ENCODE results near the gene HBD.

The HBD gene

DNA sequence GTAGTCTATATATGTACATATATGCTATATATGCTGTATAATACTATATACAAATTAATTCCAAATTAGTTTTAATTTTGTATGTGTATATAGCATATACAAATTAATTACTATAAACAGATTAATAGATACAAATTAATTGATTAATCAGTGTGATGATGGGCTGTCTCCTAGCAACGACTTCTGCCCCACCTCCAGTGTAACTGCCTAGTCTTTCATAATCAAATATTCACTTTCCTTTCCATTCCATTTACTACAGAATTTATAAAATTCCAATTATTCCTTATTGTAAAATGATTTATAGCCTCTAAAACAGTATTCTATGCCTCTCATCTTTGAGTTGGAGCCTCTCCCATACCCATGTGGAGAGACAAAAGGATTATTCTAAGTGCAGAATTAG is 976 bp downstream of the HBD start:
- no peak for DNase-seq (ENCODE audit: low spot score)

DNA sequence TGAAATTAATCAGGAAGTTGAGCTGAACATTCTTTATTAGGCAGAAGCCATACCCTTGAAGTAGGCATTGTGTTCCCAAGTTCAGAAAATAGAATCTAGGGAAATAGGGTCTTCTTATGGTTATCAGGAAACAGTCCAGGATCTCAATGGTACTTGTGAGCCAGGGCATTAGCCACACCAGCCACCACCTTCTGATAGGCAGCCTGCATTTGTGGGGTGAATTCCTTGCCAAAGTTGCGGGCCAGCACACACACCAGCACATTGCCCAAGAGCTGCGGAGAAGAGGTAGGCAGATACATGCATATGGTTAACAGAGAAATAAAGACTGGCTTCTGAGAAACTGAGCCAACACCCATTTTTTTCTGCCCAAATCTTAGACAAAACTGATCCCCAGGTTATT is 1.5 kb downstream of the HBD start:
- DNase-seq (ENCODE audit: low spot score): no peak

DNA sequence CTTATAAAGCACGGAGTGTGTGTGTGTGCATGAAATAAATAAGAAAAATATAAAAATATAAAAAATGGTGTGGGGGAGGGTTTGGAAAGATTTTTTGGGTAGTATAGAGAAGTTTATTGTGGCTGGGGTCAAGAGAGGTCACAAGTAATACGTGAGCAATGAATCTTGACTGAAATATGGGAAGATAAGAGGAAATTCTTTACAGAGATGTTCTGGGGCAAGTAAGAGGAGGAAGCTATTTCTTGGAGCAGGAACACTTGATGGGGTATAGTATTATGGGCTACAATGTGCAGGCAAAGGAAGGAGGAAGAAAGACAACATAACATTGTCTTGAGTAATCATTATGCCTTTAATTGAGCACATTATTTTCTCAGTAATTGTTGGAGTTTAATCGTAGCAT is 2.1 kb downstream of the HBD start:
- DNase-seq (ENCODE audit: low spot score): no peak

DNA sequence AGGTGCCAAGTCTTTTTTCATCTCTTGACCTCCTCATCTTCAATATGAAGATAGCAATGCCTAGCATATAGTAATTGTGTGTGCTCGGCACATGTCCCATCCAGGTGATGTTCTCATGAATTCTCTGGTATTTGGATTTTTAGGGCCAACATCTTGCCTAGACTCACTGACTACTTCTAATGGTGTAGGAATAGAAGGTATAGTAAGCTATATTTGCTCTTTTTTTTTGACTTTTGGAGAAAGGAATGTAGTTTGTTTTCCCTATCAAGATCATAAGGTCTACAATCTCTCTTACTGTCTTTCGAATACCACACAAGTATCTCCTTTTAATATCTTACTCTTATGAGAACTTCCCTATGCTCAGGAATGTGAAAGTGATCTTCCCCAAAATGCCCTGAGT is 3.2 kb downstream of the HBD start:
- no peak for DNase-seq (ENCODE audit: low spot score)

DNA sequence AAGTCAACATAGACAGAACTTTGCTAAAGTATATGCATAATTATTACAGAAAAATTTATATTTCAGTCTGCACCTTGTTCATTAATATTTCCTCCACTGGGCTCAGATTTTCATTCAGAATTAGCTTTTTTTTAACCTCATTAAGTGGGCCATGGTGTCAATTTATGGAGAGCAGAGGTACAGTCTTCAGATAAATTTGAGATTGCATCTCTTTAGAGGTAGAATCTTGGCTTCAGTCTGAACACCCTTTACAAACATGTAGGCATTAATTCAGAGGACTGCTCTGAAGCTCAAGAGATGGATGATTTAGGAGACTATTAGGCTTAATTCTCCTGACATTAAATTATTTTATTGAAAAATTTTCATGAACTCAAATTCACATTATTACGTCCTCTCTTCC is 4.0 kb downstream of the HBD start:
- no peak for DNase-seq (ENCODE audit: low spot score)

DNA sequence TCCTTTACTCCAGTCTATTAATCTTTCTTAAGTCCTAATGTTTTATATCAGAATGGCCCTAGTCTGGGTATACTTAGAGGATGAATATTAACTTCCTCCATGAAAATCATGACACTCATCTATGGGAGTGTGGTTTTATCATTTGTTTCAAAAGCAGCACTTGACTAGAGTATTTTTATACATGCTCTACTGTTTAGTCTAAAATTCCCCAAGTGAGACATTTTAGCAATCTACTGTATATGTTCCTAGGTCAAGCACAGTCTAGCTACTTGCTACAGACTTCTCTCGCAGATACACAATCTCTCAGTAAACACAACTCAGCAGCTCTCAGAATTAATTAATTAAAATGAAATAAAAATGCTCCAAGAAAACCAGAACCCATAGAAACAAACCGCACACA is 4.5 kb downstream of the HBD start:
- DNase-seq (ENCODE audit: low spot score): no peak

DNA sequence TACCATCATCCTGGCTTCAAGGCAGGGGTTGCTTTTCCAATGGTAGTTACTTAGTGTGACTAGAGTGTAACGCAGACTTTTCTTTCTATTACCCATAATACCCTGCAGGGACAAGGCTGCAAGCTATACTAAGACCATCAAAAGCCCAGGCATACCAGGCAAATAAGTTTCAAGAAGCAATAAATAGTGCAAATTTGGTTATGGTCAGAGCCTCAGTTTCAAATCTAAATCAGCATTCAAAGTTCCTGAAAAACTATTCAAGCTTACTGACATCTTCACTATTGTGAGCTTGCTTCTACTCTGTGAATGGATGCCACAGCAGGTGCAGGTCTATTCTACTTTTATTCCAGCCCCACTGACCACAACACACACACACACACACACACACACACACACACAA is 4.9 kb downstream of the HBD start:
- DNase-seq (ENCODE audit: low spot score): no peak

DNA sequence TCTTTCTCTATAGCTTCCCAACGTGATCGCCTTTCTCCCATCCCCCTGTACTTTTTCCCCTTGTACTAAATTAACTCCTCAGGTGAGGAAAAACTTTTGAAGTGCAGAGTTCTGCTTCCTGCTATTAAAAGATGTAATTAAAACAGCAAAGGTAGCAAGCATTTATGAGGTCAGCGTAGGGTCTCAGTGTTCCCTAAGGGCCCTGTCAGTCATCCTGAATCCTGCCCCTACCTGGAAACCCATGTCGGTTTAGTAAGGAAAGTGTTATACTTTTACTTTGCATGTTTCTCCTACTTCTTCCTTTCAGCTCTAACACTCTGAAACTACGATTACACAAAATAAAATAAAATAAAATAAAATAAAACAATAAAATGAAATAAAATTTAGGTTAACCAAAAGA is 6.2 kb downstream of the HBD start:
- DNase-seq (ENCODE audit: low spot score): no peak

DNA sequence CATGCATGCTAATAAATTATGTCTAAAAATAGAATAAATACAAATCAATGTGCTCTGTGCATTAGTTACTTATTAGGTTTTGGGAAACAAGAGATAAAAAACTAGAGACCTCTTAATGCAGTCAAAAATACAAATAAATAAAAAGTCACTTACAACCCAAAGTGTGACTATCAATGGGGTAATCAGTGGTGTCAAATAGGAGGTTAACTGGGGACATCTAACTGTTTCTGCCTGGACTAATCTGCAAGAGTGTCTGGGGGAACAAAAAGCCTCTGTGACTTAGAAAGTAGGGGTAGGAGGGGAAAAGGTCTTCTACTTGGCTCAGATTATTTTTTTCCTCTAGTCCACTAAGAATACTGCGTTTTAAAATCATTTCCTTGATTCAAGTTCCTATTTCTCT is 6.6 kb downstream of the HBD start:
- DNase-seq (ENCODE audit: low spot score): no peak

DNA sequence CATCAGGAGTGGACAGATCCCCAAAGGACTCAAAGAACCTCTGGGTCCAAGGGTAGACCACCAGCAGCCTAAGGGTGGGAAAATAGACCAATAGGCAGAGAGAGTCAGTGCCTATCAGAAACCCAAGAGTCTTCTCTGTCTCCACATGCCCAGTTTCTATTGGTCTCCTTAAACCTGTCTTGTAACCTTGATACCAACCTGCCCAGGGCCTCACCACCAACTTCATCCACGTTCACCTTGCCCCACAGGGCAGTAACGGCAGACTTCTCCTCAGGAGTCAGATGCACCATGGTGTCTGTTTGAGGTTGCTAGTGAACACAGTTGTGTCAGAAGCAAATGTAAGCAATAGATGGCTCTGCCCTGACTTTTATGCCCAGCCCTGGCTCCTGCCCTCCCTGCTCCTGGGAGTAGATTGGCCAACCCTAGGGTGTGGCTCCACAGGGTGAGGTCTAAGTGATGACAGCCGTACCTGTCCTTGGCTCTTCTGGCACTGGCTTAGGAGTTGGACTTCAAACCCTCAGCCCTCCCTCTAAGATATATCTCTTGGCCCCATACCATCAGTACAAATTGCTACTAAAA is 7.5 kb downstream of the HBD start, which contains the start of gene HBB:
HBB (minus strand) TSS at position 340 of the 579 bp plus-strand sequence; CDS start at position 290, 50 bp downstream.
- DNase-seq (ENCODE audit: low spot score): no peak

DNA sequence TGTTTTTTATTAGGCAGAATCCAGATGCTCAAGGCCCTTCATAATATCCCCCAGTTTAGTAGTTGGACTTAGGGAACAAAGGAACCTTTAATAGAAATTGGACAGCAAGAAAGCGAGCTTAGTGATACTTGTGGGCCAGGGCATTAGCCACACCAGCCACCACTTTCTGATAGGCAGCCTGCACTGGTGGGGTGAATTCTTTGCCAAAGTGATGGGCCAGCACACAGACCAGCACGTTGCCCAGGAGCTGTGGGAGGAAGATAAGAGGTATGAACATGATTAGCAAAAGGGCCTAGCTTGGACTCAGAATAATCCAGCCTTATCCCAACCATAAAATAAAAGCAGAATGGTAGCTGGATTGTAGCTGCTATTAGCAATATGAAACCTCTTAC is 8.8 kb downstream of the HBD start:
- DNase-seq (ENCODE audit: low spot score): no peak

DNA sequence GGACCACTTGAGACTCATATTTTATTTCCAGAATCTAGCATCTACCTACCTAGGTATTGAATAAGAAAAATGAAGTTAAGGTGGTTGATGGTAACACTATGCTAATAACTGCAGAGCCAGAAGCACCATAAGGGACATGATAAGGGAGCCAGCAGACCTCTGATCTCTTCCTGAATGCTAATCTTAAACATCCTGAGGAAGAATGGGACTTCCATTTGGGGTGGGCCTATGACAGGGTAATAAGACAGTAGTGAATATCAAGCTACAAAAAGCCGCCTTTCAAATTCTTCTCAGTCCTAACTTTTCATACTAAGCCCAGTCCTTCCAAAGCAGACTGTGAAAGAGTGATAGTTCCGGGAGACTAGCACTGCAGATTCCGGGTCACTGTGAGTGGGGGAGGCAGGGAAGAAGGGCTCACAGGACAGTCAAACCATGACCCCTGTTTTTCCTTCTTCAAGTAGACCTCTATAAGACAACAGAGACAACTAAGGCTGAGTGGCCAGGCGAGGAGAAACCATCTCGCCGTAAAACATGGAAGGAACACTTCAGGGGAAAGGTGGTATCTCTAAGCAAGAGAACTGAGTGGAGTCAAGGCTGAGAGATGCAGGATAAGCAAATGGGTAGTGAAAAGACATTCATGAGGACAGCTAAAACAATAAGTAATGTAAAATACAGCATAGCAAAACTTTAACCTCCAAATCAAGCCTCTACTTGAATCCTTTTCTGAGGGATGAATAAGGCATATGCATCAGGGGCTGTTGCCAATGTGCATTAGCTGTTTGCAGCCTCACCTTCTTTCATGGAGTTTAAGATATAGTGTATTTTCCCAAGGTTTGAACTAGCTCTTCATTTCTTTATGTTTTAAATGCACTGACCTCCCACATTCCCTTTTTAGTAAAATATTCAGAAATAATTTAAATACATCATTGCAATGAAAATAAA is 9.5 kb downstream of the HBD start:
- DNase-seq (ENCODE audit: low spot score): no peak

DNA sequence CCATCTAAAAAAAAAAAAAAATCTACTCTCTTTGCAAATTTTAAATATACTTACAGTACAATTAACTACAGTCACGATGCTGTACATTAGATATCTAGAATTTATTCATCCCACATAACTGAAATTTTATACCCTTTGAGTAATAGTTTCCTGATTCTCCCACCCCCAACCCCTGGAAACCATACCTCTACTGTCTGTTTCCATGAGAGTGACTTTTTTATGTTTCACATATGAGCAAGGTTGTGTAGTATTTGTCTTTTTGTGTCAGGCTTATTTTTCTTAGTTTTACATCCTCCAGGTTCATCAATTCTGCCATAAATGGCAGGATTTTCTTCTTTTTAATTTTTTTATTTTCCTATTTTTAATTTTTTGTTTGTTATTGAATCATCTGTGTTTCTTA is 10.6 kb downstream of the HBD start:
- no peak for DNase-seq (ENCODE audit: low spot score)

DNA sequence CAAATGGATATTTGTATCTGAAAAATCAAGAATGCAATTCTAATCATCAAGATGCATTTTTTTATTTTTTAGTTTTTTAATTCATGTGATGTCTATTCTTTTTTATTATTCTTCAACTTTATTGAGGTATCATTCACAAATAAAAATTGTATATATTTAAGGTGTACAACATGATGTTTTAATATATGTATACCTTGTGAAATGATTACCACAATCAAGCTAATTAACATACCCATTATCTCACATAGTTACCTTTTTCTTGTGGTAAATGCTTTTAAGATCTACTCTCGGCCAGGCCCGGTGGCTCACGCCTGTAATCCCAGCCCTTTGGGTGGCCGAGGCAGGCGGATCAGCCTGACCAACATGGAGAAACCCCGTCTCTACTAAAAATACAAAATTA is 11.1 kb downstream of the HBD start:
- no peak for DNase-seq (ENCODE audit: low spot score)

DNA sequence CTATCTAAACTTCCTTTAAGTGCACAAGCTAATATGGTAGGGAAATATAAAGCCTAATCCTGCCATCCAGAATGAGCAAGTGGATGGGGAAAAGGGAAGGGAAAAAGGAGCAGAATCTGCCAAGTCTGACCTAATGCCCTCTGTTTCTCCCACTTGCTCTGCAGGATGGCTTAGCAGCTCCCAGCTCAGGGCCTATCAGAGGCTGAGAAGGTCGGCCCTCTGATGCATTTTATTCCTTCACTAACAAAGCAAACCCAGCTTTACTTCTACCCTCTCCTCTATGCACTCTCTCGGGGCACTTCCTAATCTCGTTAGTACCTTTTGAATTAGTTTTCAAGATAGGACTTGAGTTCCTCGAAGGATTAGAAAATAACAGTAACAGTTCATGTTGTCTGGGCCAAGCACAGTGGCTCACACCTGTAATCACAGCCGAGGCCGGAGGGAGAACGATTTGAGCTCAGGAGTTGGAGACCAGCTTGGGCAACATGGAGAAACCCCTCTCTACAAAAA is 23.9 kb downstream of the HBD start:
- DNase-seq (ENCODE audit: low spot score): no peak

DNA sequence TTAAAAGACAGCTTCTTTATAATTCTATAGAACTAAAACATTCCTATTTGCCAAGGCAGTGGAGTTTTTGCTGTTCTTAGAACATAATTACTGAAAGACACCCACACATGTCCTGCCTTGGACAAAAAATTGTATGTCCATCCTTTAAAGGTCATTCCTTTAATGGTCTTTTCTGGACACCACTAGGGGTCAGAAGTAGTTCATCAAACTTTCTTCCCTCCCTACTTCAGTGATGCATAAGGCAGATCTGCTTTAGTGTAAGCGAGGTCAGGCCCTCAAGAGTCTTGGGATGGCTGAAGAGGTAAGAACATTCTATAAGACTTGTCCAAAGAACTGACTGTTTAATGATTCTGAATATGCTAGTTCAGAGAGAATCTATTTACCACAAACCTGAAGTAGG is 29.5 kb downstream of the HBD start:
- peak; percentile 24 for DNase-seq (ENCODE audit: low spot score)

DNA sequence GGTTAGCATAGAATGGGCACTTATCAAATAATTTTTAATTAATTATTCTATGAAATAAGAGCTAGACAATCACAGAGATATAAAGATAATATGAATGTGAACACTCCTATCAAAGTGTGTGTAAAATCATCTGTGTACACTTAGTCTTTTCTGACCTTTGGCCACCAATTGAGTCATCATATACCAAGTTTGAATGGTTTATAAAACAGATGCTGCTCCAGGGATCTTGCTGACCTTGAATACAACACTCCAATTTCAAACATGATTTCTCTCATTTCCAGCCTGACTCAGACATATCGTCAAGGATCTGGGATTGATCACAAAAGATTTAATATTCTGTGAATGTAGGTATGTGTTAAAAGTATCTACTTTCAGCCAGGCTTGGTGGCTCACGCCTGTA is 30.9 kb downstream of the HBD start:
- DNase-seq (ENCODE audit: low spot score): no peak

DNA sequence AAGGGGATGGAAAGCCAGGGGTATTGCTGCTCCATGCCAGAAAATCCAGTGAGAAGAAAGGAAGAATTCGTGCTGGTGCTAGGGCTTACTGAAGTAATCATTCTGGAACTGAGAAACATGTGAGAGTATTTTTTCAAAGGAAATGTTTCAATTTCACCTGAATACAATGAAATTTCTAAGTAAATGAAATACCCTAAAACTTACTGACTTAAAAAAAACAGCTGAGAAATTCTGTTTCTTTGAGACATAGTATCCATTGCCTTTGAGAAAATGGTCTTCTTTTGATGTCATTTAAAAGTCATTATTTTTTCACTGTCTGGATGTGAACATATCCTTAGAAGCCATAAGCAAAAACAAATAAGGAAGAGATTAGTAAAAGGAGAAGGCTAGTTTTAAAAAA is 33.7 kb downstream of the HBD start, which contains the start of gene OR51V1:
OR51V1 (minus strand) TSS at position 101 of the 400 bp plus-strand sequence; CDS start at position 101, 0 bp downstream.
- no peak for DNase-seq (ENCODE audit: low spot score)

DNA sequence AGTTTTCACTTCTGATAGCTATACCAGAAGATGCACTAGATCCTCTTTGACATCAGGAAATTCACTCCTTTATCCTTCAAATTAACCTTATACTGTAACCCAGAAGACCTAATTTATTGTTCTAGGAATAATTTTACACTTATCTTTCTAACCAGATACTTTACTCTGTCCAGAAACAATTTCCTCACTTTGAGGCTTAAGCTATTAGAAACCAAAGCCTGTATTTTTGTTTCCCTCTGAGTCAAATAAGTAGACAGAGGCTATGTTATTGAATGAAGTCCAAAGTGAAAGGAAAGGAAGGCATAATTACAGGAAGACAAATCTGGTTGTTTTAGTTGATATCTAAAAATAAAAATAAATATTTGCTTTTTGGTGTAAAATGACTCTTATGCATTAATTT is 36.0 kb downstream of the HBD start:
- DNase-seq (ENCODE audit: low spot score): no peak

DNA sequence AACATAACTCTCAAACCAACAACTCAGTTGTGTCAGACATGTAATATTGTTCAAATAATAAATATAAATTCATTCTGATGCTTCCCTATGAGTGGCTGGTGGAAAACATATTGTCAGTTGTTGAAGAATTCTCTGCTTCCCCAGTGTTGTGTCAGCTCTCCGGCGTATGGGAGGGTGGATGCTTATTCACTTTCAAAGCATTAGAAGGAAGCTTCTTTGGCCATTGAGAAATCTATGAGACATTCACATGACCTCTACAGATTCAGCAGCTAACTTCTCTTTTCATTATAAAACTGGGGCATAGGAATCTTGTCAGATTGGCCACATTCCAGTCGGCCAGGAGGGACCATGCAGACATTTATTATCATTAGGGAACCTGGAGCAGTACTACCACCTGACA is 36.7 kb downstream of the HBD start:
- no peak for DNase-seq (ENCODE audit: low spot score)

DNA sequence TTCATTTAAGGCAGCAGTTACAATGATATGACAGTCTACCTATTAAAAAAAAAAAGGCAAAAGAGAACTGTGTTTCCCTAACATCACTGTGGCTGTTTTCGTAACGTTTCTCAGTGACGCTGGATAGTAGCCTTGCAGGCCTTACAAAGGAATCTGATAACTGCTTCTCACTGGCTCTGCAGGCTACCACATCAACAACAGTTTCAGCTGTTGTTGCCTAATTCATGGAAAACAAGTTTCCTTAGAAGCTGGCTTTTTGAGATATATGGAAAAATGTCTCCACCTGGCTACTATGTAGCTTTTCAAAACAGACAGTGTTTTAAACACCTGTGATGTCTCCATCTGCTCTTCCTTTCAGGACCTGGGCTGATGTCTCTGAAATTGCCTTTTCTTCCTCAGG is 37.6 kb downstream of the HBD start:
- no peak for DNase-seq (ENCODE audit: low spot score)

DNA sequence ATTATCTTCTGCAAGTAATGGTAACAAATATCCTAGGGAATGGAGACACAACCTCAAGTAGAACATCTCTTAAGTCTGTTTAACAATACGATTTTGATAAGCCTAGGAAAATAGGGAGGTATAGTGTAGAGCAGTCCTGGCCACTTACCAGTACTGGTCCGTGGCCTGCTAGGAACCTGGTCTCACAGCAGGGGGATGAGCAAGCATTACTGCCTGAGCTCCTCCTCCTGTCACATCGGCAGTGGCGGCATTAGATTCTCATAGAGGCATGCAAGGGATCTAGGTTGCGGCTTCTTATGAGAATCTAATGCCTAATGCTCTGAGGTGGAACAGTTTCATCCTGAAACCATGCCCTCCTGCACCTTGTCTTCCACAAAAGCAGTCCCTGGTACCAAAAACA is 38.2 kb downstream of the HBD start:
- no peak for DNase-seq (ENCODE audit: low spot score)

DNA sequence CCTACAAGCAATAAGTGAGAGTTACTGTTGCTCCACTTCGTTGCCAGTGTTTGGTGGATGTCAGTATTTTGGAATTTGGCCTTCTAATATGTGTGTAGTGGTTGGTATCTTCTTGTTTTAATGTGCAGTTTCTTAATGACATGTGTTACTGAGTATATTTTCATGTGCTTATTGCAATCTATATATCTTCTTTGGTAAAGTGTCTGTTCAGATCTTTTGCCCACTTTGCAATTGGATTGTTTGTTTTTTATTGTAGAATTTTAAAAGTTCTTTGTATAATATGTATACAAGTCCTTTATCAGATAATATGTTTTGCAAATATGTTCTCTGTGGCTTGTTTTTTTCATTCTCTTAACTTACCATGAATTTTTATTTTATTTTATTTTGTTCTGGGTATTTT is 41.5 kb downstream of the HBD start:
- no peak for DNase-seq (ENCODE audit: low spot score)
